NCI-H146 treated with DMSO at 0.1 percent for 48 hours (cell line): ENCODE results near the gene PRKCB.

Experiments
- DNase-seq: peaks from one replicate; lab custom pipeline; 2025; ENCODE audit not compliant: unreplicated experiment; lab: John Stamatoyannopoulos, UW

The PRKCB gene

DNA sequence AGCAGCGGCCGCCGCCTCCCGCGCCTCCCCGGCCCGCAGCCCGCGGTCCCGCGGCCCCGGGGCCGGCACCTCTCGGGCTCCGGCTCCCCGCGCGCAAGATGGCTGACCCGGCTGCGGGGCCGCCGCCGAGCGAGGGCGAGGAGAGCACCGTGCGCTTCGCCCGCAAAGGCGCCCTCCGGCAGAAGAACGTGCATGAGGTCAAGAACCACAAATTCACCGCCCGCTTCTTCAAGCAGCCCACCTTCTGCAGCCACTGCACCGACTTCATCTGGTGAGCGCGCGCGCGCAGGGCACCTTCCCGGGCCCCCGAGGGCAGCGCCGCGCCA lies 258 bp downstream of the PRKCB start:
- no peak for DNase-seq

DNA sequence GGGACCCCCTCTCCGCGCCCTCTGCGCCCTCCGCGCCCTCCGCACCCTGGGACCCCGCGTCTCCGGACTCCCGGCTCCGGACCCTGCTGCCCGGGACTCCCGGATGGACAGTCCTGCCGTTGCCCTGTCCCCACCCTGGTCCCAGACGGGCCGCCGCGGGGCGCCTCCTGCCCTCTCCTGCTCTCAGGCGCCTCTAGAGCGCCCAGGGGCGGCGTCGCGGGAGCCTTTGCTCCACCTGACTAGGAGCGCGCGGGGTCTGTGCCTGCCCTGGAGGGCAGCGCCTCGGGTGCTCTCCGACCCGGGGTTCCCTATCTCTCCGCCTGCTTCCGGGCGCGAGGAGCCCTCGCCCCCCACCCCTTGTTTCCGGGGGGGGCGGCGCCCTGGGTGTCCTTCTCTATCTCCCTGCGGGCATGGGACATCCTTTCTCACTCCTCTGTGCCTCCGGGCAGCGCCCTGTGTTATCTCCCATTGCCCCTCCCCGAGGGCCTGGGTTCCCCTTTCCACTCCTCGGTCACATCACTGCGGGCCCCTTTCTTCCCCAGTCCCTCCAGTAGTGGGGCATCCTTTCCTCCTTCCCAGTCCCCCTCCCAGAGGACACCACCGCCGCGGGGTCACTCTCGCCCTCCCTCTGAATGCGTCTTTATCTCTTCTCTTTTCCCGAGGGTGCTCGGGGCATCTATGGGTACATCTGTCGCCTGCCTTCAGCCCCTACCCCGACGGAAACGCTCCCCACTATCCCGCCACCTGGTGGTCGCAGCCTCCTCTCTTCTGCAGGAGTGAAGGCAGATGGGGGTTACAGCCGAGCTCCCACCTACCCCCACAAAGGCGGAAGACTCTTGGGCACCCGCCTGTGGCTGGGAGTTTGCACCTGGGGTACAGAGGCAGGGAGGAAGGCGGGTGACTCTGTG lies 875 bp downstream of the PRKCB start:
- no peak for DNase-seq

DNA sequence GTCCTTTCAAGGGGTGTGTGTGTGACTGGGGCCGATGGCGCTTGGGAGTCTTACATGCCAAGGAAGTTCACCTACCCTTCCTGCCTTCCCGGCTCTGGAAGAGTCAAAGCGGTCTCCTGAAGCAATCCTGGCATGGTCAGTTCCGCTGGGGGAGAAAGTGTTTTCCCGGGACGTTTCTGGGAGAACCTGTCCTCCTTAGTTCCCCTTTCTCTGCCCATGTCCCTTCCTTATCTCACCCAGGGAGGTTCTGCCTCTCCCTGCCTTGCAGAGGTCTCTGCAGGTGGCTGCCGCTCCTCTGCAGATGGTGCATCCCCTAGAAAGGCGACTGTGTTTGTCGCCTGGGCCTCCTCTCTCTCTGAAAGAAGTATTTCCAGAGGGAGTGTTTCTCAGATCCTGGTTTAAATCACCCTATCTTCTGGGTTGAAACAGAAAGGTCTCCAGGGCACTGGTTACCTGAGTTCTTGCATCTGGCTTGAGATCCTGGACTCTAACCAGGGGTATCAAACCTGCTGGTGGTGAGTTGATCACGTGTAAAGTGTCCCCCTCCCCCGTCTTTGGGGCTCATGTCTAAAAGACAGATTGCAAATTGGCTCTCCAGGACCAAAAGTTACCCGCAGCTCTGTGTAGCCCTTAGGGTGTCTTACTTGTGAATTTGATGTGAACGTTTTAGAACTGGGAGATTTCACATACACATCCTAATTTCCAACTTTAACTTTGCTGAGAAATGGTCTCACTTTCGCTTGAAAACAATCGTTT lies 1.9 kb downstream of the PRKCB start:
- DNase-seq: no peak

DNA sequence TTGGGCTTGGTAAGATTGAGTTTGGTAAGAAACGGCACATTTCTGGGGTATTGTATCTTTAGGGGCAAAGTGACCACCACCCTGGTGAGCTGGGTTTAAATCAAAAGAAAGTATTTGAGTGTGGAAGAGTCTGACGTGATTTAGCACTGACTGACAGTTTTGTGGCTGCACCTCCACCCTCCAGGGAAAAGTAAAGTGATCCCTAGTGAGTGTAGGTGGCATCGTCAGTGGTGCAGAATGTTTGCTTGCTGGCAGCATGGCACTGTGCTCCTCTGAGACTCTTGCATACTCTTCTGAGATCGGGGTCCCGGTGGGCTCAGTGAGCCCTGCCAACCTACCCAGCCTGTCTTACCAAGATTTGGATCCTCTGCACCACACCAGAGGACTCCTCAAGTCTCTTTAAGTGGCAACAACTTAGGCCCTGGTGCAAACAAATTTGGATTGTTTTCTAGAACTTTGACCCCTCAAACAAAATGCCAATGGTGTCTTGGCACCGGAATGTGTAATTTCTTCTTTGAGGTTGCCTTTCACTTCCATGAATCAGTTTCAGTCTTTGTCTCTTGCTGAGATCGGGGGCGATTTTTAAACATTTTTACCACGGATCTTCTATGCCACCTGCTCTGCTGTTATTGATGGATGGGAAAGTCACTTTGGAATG lies 2.8 kb downstream of the PRKCB start:
- DNase-seq: no peak

DNA sequence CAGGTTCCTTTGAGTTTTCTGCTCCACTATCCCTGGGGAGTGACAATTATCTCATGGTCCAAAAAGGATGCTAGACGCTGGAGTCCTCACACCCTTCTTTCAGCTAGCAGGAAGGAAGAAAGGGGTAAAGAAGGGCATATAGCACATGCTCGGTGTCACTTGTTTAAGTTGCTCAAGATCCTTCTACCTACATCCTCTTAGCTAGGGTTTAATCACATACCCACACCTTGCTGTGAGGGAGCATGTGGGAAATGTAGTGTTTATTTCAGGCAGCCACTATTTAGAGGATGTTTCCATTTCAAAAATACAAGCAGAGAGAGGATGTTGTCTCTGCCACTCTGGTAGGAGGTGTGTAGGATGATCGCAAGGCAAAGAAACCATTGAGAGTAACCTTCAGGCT lies 4.5 kb downstream of the PRKCB start:
- no peak for DNase-seq

DNA sequence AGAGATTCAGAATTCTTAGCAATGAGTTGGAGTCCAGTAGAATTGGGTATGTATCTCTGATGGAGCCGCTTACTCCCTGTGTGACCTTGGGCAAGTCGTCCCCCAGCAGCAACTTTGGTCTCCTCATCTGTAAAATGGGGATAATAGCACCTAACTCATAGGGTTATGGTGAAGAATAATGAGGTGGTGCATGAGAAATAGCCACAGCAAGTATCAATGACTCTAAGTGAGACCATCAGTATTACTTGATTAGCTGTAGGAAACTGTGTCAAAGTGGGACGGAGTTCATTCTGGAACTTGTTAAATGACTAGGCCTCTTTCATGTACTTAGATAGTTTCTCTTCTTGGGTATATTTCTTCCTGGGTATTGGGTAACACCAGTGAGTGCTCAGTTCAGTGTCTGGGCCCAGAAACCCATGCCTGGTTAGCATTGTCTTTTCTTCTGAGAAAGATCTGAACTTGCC lies 6.4 kb downstream of the PRKCB start:
- DNase-seq: no peak

DNA sequence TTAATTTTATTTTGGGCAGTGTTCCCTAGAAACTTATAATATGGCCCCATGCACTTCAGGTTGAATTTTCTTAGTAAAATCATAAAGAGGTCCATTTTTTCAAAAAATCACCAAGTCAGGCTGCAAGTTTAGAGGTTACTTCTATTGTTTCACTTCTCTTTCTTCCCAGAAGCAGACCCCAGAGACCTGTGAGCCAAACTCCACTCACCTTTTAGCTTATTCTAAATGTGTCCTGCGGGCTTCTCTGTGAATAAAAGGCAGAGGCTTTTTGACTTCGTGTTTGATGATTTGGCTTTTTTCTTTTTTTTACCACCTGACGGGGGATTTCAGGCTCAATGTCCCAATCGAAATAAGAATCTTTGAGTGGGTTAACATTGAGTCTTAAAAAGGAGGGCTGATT lies 7.4 kb downstream of the PRKCB start:
- DNase-seq: no peak

DNA sequence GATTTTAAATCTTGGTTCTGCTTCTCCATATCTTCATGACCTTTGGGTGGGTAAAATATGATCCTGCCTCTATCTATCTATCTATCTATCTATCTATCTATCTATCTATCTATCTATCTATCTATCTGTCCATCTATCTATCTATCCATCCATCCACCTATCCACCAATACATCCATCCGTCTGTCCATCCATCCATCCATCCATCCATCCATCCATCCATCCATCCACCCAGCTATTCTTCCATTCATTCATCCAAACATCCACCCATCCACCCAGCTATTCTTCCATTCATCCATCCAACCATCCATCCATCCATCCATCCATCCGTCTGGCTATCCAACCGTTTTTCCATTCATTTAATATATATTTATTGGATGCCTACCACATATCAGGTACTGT lies 11.5 kb downstream of the PRKCB start:
- DNase-seq: no peak

DNA sequence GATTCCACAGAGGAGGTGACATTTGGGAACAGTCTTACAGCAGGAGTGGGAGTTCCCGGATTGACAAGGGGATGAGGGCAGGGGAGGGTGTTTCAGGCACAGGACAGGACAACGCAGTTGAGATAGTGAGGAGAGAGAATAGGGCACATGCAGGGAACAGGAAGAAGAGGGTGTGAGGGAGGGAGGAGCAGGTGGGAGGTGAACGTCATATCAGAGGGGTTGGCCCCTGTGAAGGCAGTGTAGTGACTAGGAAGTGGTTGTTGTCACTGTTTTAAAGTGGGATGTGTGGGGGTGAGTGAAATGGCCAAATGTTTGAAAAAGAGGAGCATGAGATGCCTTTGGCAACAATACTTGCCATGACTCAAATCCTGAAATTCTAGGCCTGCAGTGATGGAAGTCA lies 12.2 kb downstream of the PRKCB start:
- DNase-seq: no peak

DNA sequence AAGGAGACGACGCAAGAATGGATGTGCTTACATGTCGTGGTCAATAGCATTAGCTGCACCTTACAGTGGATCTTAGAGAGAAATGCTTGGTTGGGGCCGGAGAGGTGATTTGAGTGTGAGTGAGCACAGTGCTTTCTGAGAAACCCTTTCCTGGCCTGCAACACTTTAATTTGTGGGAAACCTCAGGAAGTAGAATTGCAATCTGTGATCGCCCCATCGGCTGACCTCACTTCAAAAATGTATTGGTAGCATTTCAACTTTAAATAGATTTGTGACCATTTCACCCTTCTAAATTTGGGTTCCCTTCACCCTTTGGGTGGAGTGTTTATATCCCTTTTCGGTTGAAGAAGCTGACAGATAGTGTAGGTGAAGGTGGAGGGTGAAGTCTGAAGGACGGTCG lies 13.2 kb downstream of the PRKCB start:
- no peak for DNase-seq

DNA sequence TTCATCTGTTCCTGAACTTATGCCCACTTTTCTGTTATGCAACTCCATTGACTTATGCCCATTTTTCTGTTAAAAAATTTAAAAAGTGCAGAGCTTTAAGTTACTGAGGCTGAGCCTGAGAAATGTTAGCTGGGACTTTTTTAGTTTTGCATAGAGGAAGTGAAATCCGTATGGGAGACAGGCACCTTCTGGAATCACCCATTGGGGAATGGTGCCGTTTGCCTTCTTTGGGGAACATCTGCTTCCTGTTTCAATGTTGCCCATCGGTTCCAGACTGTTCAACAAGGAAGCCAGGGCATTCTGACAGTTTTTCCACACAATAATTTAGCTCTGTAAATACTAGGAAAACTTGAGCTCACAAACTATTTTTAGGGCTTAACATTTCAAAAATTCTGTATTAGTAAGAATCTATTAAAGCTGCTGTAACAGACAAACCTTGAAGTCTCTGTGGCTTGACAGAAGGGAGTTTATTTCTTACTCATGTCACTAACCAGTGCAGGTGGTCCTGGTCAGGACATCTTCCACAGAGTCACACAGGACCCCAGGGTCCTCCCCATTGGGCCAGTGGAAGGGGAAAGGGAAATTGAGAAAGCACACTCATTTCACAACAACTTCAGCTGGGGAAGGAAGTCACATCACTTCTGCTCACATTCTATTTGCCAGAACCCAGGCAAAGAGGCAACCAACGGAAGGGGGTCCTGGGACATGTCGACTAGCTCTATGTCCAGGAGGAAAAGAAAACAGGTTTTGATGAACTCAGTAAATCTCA lies 17.2 kb downstream of the PRKCB start:
- DNase-seq: no peak

DNA sequence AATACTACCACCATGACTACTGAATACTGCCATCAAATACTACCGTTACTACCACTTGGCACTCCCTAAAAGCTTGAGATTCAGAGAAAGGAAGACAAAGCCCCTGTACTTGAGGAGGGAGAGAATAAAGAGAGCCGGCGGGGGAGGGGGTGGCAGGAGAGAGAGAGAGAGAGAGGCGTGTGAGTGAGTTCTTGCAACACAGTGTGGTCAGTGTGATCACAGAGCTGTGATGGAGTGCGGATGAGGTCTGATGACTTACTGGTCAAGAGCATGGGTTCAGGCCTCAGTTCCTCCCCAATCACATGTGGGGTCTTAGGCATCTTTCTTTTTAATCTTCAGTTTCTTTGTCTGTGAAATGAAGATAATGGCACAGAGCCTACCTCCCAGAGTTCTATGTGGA lies 19.2 kb downstream of the PRKCB start:
- no peak for DNase-seq

DNA sequence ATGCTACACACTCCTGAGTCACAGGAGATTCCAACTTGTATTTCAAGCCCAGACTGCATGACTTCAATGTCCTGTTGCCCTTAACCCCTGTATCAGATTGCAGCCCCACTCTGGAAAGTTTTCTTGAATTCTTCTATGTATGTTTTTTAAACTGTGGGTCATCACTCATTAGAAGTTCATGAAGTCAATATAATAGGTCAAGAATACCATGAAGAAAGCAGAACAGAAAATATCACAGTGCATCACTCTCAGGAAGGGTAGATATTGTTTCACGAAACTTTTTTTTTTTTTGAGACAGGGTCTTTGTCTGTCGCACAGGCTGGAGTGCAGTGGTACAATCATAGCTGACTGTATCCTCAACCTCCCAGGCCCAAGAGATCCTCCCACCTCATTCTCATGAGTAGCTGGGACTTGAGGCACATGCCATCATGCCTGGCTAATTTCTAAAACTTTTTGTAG lies 20.5 kb downstream of the PRKCB start:
- DNase-seq: no peak

DNA sequence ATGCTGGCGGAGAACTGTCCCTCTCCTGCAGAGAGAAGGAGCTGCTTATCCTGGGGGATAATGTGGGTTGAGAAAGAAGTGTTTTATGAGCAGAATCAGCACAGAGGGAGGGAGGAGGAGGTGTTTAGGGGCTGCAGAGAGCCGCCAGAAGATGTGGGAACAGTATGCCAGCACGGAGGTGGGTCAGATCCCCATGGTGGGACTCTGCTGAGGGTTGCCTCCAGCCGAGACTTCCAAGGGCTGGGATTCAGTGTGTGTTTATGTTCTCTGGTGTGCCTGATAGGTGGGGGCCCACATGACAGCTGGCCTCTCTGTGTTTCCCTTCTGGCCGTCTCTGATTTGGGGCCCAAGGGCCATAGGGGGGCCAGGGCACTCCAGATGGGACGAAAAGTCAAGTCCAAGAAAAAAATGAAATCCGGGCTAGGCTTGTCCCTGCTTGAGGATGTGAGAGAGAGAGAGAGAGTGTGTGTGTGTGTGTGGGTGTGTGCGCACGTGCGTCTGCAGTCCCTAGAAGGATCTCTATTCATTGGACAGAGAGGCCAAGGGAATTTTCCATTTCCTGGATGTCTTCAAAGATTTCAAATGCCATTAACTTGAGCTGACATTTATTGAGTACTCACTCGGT lies 21.6 kb downstream of the PRKCB start:
- no peak for DNase-seq

DNA sequence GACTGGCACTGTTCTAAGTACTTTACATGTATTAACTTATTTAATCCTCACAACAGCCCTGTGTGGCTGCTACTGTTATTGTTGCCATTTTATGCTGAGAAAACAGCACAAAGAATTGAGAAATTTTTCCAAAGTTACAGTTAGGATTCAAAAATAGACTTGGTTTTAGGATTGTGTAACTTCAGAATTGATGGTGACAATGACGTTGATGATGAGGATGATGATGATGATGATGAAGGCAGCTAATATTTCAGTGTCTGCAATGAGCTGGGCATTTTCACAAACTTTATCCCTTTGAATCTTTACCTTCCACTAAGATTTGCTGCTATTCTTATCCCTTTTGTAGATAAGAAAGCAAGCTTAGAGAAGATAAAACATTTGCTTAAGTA lies 22.1 kb downstream of the PRKCB start:
- DNase-seq: no peak

DNA sequence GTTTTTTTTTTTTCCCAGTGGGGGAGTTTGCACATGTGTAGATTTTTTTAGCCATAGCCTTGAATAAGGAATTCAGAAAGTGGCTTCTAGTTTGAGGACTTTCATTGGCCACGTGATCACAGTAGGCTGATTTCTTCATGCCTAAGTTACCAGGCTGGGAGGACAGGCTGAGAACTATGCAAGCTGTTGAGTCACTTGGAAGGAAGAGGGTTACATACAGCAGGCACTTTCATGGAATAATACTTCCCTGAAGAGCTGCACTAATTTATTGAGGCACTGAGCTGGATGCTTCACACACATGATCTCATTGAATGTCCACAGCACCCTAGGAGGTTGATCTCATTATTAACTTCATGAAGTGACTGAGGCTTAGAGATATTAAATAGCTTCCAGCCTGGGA lies 22.8 kb downstream of the PRKCB start:
- DNase-seq: no peak

DNA sequence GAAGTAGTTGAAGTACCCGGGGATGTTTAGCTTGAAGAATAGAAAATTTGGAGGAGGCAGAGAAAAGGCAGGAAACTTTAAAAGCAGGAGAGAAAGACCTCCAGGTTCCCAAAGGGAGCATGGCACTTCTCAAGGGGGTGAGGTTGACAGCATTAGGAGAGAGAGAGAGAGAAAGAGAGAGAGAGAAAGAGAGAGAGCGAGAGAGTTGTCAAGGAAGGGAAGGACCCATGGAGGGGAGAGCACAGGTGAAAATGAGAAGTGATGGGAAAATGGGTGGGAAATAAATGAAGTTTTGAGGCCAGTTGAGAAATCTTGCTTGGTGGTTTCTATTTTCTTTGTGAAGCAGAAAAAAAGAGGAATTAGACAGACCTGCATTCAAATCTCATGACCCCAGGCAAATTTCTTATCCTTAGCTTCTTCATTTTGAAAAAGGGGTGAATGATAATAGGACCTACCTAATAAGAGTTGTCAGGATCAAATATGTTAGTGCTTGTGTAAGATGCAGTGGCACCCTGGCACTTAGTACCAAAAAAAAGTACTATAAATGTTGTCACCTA lies 24.0 kb downstream of the PRKCB start:
- DNase-seq: no peak

DNA sequence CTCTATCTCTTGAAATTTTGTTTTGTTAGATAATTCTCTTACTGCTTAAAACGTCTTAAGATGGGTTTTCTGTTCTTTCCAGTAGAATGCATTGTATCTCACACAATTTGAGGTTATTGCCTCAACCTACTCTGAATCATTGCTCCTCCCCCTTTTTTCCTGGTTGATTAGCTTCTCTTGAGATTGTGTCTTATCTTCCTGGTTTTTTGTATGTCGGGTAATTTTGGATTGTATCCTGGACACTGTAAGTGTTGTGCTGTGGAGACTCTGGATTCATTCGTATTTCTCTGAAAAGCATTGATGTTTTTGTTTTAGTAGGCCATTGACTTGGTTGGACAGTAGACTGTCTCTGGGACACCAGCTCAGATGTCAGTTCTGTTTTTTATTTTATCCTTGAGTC lies 26.1 kb downstream of the PRKCB start:
- DNase-seq: no peak

DNA sequence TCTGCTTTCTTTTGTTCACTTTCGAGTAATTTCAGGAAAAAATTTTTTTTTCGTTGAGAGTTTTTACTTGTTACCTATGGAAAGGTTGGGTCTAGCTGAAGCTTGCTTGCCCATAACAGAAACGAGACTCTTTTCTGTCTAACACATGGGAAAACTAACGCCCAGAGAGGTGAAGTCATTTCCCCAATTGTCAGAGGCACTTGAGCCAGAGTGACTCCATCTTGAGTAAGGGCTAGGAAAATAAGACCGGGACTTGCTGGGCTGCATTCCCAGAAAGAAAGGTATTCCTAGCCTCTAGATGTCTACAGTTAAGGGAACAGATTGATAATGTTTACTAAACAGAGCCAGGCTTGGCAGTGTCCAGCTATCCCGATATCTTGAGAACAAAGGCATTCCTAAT lies 26.8 kb downstream of the PRKCB start:
- no peak for DNase-seq
